Skeletal muscle cell (primary cell): ENCODE results near the gene VMO1.
"Not testable (repeated sequence)": the region's sequence is repeated elsewhere in the genome, so short reads cannot be mapped to it uniquely, and the experiment has no call there.

ENCODE experiments used
- DNase-seq: peaks from one replicate; pipeline ENCODE4 v3.0.0-alpha.2; 2010; ENCODE audit warnings: low read depth
- H3K4me3 ChIP-seq: 2 replicates; pipeline ENCODE4 v1.5.1; 2011; ENCODE audit warnings: low read depth, mild to moderate bottlenecking, control low read depth, low read length, moderate library complexity

Gene VMO1

GRCh38 chr17:4786106-4786511 lies at the start of gene VMO1:
TSS of gene VMO1 (minus strand) at chr17:4786364. CDS start at chr17:4786352, 12 bp downstream.
- H3K4me3 ChIP-seq = peak within 1 kb of the TSS; percentile 14
- no peak for DNase-seq

GRCh38 chr17:4834681-4835020 lies 48.5 kb upstream of the VMO1 start:
- peak overlapping the region; percentile 91 for H3K4me3 ChIP-seq
- DNase-seq = no peak

- DNase-seq = peak; percentile 17
- peak overlapping the region; percentile 91 for H3K4me3 ChIP-seq
Observed at GRCh38 chr17:4833941-4834680, 47.9 kb upstream of the VMO1 start.

- peak within 1 kb of the TSS; percentile 91 for H3K4me3 ChIP-seq
- peak; percentile 72 for DNase-seq
Observed at GRCh38 chr17:4833178-4833940, 47.2 kb upstream of the VMO1 start, which contains the start of gene MINK1. TSS of gene MINK1 (plus strand) at chr17:4833340. CDS start at chr17:4833584, 244 bp downstream.

- peak overlapping the region; percentile 91 for H3K4me3 ChIP-seq
- DNase-seq = not testable (repeated sequence)
Observed at GRCh38 chr17:4832829-4833177, 46.6 kb upstream of the VMO1 start.

- no peak overlapping the region for H3K4me3 ChIP-seq
- no peak for DNase-seq
Observed at GRCh38 chr17:4827399-4827798, 41.2 kb upstream of the VMO1 start.

GRCh38 chr17:4823373-4824089 lies 37.4 kb upstream of the VMO1 start:
- DNase-seq = no peak
- no peak overlapping the region for H3K4me3 ChIP-seq

- no peak for DNase-seq
- H3K4me3 ChIP-seq = no peak overlapping the region
Observed at GRCh38 chr17:4822835-4823234, 36.7 kb upstream of the VMO1 start.

- DNase-seq = no peak
- H3K4me3 ChIP-seq = no peak overlapping the region
Observed at GRCh38 chr17:4818276-4818675, 32.1 kb upstream of the VMO1 start.

GRCh38 chr17:4816826-4817225 lies 30.7 kb upstream of the VMO1 start:
- H3K4me3 ChIP-seq = no peak overlapping the region
- DNase-seq = no peak

- no peak for DNase-seq
- H3K4me3 ChIP-seq = no peak overlapping the region
Observed at GRCh38 chr17:4815043-4815675, 29.0 kb upstream of the VMO1 start.

GRCh38 chr17:4812690-4813089 lies 26.5 kb upstream of the VMO1 start:
- DNase-seq = no peak
- no peak overlapping the region for H3K4me3 ChIP-seq

- H3K4me3 ChIP-seq = no peak overlapping the region
- no peak for DNase-seq
Observed at GRCh38 chr17:4811471-4811870, 25.3 kb upstream of the VMO1 start.

- no peak overlapping the region for H3K4me3 ChIP-seq
- no peak for DNase-seq
Observed at GRCh38 chr17:4810696-4811290, 24.6 kb upstream of the VMO1 start.

GRCh38 chr17:4808378-4808767 lies 22.2 kb upstream of the VMO1 start:
- H3K4me3 ChIP-seq = no peak overlapping the region
- no peak for DNase-seq

GRCh38 chr17:4807605-4808377 lies 21.6 kb upstream of the VMO1 start:
- peak overlapping the region; percentile 80 for H3K4me3 ChIP-seq
- no peak for DNase-seq

- peak within 1 kb of the TSS; percentile 80 for H3K4me3 ChIP-seq
- peak; percentile 30 for DNase-seq
Observed at GRCh38 chr17:4806777-4807604, 20.8 kb upstream of the VMO1 start, which contains the start of gene PLD2. TSS of gene PLD2 (plus strand) at chr17:4807152. CDS start at chr17:4807773, 621 bp downstream.

GRCh38 chr17:4806456-4806776 lies 20.3 kb upstream of the VMO1 start:
- peak overlapping the region; percentile 80 for H3K4me3 ChIP-seq
- no peak for DNase-seq
